ENCODE measurements around the gene PRRT1.
"Not testable (repeated sequence)": the region's sequence is repeated elsewhere in the genome, so short reads cannot be mapped to it uniquely, and the experiment has no call there.

The PRRT1 gene

DNA sequence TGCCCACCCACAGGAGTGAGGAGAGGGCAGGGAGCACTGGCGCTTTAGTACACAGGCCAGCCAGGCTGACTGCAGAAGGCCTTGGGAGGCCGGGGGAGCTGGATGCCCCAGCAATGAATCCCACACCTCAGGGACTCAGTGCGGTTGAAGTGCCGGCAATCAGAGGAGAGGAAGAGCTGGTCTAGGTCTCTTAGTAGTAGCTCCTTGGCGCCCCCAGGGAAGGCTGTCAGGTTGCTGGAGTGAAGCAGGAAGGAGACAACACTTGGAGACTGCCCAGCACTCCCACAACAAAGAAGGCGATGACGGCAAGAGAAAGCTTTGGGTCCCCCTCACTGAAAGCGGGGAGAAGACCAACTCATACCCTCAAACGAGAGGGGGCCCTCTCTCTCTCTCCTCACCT, 34.3 kb downstream of the PRRT1 start:
- DNase-seq: no peak

DNA sequence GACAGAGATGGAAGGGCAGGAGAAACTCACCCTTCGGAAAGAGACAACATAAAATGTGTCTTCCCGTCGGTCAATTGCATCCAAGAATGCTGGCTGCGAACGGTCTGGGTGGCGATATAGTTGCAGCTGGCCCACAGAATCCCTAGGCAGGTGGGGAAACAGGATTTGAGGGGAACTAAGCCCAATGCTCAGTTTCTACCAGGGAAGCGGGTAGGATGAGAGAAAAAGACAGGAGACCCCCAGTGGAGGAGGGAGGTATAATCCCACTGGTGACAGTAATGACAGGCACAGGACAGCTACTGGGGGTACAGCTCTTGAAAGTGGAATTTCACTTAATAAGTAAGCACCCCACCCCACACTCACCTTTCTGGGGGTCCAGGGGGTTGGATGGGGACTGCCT, 35.1 kb downstream of the PRRT1 start:
- DNase-seq: no peak

DNA sequence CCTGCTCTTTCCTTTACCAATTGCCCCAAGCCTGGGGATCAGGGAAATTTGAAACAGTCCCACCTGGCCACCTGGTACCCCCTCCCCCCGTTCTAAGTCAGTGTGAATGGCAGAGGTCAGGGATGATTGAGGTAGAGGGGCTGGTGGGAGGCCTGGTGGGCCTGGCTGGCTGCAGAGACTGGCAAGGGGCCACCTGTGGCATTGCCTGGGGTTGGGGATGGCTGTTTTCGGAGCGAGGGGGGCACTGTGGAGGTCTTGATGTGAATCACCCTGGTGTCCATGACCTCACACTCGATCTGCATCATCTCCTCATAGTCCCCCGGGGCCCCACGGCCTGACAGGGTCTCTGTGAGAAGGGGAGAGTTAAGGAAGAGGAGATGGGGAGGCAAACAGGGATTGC, 36.1 kb downstream of the PRRT1 start:
- no peak for DNase-seq

DNA sequence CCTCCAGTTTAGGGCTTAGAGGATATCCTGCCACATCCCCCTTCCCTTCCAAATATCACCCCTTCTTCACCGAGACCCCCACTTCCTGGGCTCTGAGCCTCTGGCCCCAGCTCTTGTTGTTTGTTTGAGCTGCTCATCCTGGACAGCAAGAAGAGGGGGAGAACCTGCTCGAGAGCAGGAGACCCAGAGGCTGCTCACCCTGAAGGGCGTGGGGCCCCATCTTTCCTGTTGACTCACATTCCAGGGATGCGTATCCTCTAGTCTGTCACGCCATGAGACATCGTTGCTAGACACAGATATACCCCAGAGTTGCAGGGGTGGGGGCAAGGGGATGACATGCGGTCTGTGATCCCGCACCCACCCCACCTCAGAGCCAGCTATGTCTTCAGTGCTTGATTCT, 36.9 kb downstream of the PRRT1 start:
- no peak for DNase-seq

DNA sequence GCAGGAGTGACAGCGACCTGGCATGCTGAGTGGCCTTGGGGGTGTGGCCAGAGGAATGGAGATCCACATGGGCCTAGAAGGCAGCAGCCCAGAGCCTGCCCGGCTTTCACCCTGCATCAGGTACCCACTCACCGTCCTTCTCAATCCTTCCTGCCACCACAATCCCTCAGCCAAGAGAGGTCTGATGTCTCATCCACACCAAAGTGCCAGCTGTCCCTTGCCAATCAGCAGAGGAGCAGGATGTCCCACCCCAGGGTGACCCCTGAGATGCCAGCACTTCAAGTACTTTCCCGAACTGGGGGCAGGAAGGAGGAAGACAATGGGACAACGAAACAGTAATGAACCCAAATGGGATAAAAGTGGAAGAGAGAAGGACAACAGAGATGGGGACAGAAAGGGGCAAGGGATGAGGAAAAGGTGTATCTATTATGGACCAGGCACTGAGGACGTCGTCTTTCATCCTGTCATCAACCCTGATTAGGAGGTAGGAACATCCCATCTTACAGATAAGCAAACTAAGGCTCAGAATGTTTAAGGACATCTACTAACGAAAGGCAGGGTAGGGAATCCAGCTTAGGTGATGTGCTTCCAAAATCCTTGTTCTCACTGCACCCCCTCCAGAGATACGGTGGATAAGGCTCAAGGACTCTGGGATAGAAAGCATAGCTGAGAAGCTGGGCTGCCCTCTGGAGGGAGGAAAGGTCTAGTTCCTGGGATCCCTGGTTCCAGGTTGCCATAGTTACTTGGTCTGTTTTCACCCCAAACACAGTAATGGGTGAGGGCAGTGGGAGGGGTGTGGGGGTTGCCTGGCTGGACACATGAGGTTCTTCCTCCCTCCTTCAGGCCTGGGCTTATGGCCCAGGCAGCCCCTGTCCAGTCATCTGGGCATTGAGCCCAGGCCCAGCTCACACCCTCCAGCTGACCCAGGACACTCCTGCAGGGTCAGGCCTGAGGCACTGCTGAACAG, 38.1 kb downstream of the PRRT1 start:
- no peak for DNase-seq

DNA sequence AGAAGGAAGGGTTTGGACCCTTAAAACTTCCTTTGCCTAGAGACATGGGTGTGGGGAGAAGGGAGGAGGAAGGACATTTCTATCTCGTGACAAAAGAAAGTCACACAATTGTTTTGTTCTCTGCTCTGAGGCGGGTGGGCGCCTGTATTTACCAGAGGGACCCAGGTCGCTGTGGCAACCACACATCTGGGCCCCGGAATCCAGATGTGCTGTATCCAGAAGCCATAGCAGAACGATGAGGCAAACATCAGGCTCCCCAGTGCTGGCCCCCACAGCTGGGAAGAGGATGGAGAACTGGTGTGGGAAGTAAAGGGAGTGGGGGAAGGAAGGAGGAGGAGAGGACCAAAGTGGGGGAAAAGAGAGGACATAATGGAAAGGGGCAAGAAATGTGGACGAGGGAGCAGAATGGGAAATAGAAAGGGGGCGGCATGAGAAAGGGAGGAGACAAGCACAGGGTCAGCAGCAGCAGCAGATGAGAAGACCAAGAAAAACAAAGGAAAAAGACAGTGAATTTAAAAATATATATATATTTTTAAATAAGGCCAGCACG, 39.2 kb downstream of the PRRT1 start:
- no peak for DNase-seq

DNA sequence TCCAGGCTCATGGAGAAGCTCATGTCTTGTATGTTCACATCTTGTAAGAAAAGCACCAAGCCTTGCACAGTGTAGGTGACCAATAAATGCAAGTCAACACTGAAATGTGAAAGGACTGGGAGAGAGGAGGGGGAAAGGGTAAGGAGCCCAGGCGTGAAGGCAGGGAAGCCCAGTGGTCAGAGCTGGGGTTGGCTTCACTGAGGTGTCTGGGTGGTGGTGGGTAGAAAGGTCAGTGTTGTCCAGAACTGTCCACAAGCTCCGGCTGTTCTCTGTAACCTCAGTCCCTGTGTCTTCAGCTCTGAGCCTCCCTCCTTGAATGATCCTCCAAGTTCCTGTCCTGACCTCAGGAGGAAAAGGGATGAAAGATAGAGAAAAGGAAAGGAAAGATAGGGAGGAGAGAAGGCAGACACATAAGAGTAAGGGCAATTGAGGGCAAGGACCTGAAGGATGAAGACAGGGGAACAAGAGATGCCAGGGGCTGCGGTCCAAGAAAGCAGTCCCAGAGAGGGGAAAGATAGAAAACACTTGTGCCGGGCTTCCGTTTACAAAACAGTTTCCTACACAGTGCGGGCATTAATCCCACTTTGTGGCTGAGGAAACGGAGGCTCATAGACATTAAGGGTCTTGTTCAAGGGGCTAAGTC, 40.2 kb downstream of the PRRT1 start:
- no peak for DNase-seq

DNA sequence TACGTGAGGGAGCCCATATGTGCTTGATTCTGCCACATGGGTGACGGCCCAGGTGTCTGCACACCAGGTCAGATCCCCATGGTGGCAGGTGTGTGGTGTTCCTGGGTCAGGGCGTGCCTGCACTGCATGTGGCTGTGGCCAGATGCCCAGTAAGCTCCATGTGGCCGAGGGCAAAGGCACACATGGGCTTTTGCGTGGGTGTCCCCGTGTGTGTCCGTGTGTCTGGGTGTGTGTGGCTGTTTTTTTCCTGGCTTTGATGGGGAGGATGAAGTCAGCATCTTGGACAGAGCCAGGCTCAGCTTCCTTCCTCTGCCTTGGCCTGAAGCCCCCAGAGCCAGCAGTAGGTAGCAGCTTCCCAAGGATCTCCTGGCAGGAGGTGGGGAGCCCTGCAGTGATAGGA, 41.1 kb downstream of the PRRT1 start:
- no peak for DNase-seq

DNA sequence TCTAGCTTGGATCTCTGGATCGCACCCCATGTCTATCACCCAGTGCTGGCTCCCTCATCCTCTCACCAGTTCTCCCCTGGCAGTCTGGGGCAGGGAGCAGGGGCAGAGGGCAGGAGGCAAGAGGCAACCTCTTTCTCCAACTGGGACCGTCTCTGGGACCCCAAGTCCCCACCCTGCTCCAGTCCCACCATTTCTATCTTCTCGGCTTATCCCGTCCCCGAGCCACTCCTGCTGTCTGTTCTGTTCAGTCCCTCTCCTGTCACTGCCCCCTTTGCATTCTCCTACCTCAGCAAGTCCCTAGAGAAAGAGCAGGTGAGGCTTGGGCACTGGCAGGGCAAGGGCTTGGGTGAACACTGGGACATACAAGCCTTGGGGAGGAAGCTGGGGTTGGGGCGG, 42.0 kb downstream of the PRRT1 start:
- DNase-seq: no peak

DNA sequence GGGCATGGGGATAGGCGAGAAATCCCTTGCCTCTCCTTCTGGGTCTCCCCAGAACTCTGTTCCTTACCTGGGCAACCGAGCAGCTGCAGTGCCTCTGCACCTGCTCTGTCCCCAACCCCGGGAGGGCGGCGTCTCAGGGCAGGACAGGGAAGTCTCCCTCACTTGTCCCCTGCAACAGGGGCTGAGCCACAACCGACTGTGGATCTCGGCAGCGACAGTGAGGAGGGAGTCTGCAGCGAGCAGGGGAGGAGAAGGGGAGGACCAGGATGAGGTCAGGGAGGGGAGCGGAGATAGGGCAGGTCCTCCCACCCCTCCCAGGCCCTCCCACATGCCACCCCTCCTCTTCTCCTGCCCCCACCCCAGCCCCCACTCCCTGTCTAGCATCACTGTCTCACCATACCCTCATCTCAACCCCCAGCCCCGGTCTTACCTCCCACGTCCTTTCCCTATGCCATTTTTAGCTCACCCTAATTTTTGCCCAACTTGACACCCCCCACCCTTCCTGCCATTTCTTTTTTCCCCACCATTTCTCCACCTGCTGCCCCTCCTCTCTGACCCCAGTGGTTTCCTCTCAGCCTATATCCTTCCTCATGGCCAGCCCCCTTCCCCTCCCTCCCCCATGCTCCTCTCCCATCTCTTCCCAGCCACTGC, 42.5 kb downstream of the PRRT1 start, which contains the start of gene TNXB:
TNXB (minus strand) TSS at position 225 of the 651 bp plus-strand sequence. CDS start 11,140 bp downstream, outside the sequence.
- DNase-seq: no peak

DNA sequence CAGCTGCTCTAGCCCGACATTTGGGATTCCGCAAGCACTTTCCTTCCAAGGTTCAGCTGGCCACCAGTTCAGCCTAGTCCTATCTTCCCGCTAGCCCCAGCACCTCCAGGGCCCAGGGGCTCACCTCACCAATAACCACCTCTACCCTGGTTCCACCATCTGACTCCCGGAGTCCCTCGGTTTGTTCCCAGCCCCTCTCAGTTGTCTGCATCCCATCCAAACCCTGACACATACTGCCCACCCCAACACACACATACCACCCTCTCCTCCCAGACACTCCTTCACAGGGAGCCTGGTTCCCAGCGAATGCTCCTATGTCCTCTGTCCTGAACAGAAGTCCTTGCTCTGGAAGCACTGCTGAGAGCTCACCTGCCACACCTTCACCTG, 43.0 kb downstream of the PRRT1 start:
- no peak for DNase-seq

DNA sequence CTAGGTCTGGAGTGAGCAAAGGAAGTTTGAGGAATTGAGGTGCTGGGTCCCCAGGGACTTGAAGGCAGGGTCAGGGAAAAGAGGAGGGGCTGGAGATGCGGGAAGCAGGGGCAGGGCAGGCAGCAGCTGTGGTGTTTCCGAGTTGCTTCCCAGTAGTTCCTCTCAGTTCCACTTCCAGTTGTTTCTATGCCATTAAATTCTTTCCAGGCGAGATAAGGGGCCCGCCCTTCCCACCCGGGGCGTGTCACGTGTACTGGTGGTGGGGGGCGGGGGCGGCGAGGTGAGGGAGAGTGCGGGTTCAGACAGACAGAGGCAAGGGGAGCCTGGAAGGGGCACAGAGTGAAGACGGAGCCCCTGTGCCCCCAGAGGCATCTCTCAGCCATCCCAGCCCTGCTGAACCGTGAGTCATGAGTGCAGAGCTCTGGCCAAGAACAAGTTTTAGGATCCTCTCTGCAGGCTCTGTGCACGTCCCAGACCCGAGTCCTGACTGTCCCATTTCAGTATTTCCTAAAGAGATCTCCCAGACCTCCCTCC, 43.6 kb downstream of the PRRT1 start:
- DNase-seq: no peak

DNA sequence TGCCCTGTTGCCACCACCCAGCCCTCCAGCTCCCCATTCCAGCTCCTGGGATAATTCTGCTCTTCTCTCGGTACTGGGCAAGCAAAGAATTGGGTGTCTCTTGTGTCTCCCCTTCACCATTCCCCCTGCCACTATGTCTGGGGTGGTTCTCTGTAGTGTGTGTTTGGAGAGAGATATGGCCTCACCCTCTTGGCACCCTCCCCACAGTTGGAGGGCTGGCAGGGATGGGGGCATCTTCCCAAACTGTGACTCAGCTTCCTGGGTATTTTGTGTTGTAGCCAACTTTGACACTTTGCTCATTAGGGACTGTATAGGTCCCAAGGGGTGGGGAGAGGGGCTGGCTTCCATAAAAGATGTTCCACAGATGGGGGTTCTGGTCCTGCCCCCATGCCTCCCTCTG, 44.3 kb downstream of the PRRT1 start:
- DNase-seq: no peak

DNA sequence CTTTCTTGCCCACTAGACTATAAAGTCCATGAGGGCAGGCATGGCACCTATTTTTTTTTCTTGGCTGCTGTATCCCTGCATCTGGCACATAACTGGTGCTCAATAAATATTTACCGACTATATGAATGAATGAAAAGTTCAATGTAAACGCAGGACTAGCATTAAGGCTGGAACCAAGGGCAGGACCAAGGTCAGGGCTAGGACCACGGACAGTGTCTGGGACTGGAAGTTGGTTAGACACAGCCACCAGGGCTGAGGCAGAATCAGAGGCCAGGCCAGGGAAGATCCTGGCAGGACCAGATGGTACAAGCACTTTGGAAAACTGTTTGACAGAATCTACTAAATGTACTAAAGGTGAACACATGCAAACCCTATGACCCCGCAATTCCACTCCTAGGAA, 46.3 kb downstream of the PRRT1 start:
- no peak for DNase-seq

DNA sequence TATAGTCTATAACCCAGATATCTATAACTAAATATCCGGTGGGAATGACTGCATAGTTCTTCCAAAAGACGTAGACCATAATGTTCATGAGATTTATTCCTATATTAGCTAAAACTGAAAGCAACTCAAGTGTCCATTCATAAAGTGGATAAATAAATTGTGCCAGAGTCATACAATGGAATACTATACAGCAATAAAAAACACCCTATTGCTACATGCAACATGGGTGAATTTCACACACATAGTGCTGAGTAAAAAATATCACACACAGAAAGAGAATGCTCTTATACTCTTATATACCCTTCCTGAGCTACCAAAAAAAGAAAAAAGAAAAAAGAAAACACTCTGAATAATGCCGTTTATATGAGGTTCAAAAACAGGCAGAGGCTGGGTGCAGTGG, 49.5 kb downstream of the PRRT1 start:
- no peak for DNase-seq

DNA sequence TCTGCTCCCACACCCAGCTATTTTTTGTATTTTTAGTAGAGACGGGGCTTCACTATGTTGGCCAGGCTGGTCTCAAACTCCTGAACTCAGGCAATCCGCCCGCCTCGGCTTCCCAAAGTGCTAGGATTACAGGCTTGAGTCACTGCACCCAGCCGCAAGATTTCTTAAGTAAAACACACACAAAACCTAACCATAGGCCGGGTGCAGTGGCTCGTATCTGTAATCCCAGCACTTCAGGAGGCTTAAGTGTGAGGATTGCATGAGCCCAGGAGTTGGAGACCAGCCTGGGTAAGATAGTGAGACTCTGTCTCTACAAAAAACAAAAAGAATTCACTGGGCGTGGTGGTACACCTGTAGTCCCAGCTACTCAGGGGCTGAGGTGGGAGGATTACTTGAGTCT, 51.5 kb downstream of the PRRT1 start:
- not testable (repeated sequence) for DNase-seq
